Activated CD4-positive, alpha-beta T cell treated with anti-CD3 and anti-CD28 coated beads for 48 hours (primary cell): Measurements from ENCODE around the gene UGT3A1.

Source experiments
- DNase-seq: peaks from one replicate; pipeline ENCODE4 v3.0.0-alpha.2; 2020

UGT3A1 gene

GRCh38 chr5:35904443-35905132, 86.6 kb downstream of the UGT3A1 start:
- DNase-seq: peak; percentile 58

GRCh38 chr5:35903631-35904203, 87.5 kb downstream of the UGT3A1 start:
- DNase-seq: peak; percentile 44

DNA sequence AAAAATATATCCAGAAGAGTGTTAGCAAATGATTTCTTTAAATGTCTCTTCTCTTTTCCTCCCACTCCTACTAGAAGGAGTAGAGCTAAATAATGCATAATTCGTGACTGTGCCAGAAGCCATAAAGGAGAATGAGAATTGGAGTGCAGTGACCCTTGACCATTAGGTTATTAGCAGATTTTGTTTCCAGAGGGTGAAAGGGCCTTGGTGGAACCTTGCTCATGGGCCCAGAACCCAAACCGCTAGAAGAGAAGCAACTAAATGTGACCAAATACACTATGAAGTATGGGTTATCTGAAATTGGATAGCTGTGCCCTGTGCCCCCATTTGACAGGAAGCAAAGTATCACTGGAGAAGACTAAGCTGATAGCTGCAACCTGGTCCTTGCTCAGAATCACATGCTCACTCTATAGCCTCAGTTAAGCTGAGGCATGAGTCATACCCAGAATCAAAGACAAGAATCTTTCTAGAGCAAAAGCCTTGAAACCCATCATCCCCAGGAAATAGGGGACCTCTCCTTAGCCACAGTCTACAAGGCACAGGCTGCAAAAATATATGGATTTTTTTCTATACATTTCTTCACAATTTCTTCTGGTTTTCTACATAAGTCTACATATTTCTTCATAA, 89.0 kb downstream of the UGT3A1 start:
- peak; percentile 31 for DNase-seq
